Right lobe of liver (tissue), 6 donors: ENCODE data around the gene KRT40. TPM values are rescaled to one million over a fixed set of nuclear protein-coding genes. Genes with fewer than 3 reads are reported as not detected.

Experiments
- ATAC-seq, 4 donors: fragments of 200-7000 bp; cut with Tn5 transposase; one replicate each; pipeline ENCODE4 v1.9.1; 2020; ENCODE audit warnings: mild to moderate bottlenecking in 4 of 4, moderate library complexity in 4 of 4
- DNase-seq, 3 donors: peaks; one replicate each; pipeline ENCODE4 v3.0.0-alpha.2; 2020
- H3K27ac ChIP-seq, 3 donors: fragments of 200-600 bp; one replicate each; pipeline ENCODE4 v1.8.0; 2022
- H3K27me3 ChIP-seq, 2 donors: fragments of 200-600 bp; one replicate each; pipeline ENCODE4 v1.8.0; 2022
- H3K36me3 ChIP-seq, 4 donors: fragments of 200-600 bp; sonication (generic) in 1 of 4; one replicate each; pipeline versions ENCODE4 v1.5.1 to v1.8.0; 2017 to 2022; ENCODE audit warnings: control low read depth in 1 of 4
- H3K4me1 ChIP-seq, 4 donors: fragments of 200-600 bp; sonication (generic) in 1 of 4; one replicate each; pipeline versions ENCODE4 v1.5.1 to v1.8.0; 2017 to 2022; ENCODE audit warnings: control low read depth in 1 of 4
- H3K4me3 ChIP-seq, 3 donors: fragments of 200-600 bp; one replicate each; pipeline ENCODE4 v1.8.0; 2022
- H3K9me3 ChIP-seq, 4 donors: fragments of 200-600 bp; sonication (generic) in 1 of 4; one replicate each; pipeline versions ENCODE4 v1.5.1 to v1.8.0; 2017 to 2022; ENCODE audit warnings: control low read depth in 1 of 4
- POLR2A ChIP-seq: fragments of 450-650 bp; IDR thresholded peaks from one replicate; pipeline ENCODE4 v1.6.1; 2017; ENCODE audit warnings: antibody characterized with exemption, mild to moderate bottlenecking
- WGBS: methylation state at CpG from one replicate; pipeline ENCODE4 v1.1.6; 2018; ENCODE audit warnings: low coverage, low lambda C conversion rate; ENCODE audit not compliant: insufficient coverage; ENCODE audit errors: missing lambda C conversion rate; 5-methylcytosine and 5-hydroxymethylcytosine counted together
- intact Hi-C, 2 donors: fragments of 100-400 bp; cut with DNase I; formaldehyde crosslinking; loops; one replicate each; pipeline versions ENCODE4 v1.11.2 to v1.14.1; 2022
- small RNA-seq, 2 experiments: library from RNA; depleted of rRNA; stranded (forward); fragments of <200 nt; gene quantifications; one replicate each; pipeline ENCODE3, GENCODE V24; 2016
- total RNA-seq, 6 experiments: library from RNA; depleted of rRNA in 2 of 6; stranded (reverse); fragments of >200 nt in 2 of 6; fragmentation: NEBNext Ultra II Directional in 3 of 6; extraction: Animal tissue kit (Norgen Biotek cat#: 25700) in 3 of 6; gene quantifications; one replicate each; pipeline versions ENCODE4 v1.1.0 to v1.2.4, GENCODE V29; 2016 to 2023
- TF ChIP-seq, protein P1 (sequence below), 4 donors: fragments of 200-600 bp in 3 of 4; fragments of 450-650 bp in 1 of 4; IDR thresholded peaks; one replicate each; pipeline versions ENCODE4 v1.5.1 to v1.8.0; 2016 to 2022; ENCODE audit warnings: antibody characterized with exemption in 4 of 4, mild to moderate bottlenecking in 2 of 4
- donor health status: DM: no; HTN: yes; CAD: no.
- donor health status: DM: no; HTN: no; CAD: no.
- donor health status: DM: no; HTN: no; CAD: no.
- donor health status: DM: no; HTN: yes; CAD: no.
- donor health status: DM: no; HTN: yes; CAD: no.

The KRT40 gene
- total RNA-seq, 6 experiments from 2014 or later, result not detected

DNA sequence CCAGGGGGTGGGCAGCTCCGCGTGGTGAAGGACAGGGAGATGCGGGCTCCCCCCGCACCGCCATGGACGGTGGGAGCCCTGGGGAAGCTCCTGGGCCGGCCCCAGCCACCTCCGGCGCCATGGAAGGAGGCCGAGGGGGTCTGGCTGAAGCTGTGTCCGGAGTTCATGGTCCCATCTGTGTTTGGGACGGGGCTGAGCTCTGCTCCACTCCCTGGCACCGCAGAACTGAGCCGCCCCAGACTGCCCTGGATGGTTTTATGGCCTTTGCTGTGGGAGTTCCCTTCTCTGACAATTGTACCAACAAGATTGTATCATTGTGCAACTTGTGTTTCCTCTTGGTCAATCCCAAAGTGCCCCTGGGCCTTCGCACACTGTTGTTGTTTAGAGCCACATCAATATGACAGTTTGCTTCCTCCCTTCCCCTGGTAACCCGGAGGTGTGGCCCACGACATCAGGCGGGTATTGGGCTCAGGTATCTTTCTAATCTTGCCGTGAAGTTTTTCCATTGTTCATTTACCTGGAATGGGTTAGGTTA is 47.6 kb downstream of the KRT40 start:
- no peak for DNase-seq
- intact Hi-C loops, result no loop called here
- Histone ChIP-seq H3K9me3 (no peaks in the 10 kb centered on the region), H3K4me3 (no peak overlapping the region), H3K27me3 (peaks cover 0 to 4% of the 10 kb centered on the region in 2 donors), H3K27ac (no peak overlapping the region), H3K4me1 (no peaks in the 10 kb centered on the region), H3K36me3 (no peaks in the 10 kb centered on the region)
- peak in 2 of 4 donors; percentile 26 to 29 for ATAC-seq
- WGBS, result 64% methylated on average over 5 of the region's 19 CpGs
- TF ChIP-seq, protein P1, sequence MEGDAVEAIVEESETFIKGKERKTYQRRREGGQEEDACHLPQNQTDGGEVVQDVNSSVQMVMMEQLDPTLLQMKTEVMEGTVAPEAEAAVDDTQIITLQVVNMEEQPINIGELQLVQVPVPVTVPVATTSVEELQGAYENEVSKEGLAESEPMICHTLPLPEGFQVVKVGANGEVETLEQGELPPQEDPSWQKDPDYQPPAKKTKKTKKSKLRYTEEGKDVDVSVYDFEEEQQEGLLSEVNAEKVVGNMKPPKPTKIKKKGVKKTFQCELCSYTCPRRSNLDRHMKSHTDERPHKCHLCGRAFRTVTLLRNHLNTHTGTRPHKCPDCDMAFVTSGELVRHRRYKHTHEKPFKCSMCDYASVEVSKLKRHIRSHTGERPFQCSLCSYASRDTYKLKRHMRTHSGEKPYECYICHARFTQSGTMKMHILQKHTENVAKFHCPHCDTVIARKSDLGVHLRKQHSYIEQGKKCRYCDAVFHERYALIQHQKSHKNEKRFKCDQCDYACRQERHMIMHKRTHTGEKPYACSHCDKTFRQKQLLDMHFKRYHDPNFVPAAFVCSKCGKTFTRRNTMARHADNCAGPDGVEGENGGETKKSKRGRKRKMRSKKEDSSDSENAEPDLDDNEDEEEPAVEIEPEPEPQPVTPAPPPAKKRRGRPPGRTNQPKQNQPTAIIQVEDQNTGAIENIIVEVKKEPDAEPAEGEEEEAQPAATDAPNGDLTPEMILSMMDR (IDR thresholded peaks at IDR 0.05), result no peak
- TF ChIP-seq POLR2A, result no peak

DNA sequence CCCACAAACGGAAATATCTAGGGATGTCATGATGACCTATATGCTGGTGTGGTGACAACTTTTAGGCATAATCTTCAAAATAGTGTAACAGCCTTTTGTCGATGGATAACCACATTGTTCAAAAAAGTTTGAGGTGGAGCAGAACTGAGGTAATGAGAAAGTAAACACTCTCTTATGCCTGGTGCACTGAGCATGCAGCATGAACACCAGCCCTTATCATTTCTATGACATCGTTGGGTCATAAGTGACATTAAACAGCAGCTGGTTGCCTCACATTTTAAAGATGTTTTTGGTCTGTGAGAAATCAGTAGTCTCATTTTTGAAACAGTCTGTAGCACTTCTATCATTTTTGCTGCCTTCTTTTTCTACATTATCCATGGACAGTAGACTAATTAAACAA is 48.5 kb downstream of the KRT40 start:
- Histone ChIP-seq H3K27me3 (peaks cover 0 to 4% of the 10 kb centered on the region in 2 donors), H3K4me1 (no peaks in the 10 kb centered on the region), H3K9me3 (no peaks in the 10 kb centered on the region), H3K36me3 (no peaks in the 10 kb centered on the region), H3K27ac (no peak overlapping the region), H3K4me3 (no peak overlapping the region)
- WGBS, result 49% methylated on average over 3 of the region's 3 CpGs
- no peak for ATAC-seq
- TF ChIP-seq, protein P1 (IDR thresholded peaks at IDR 0.05), result no peak
- TF ChIP-seq POLR2A, result no peak
- no peak for DNase-seq
- intact Hi-C loops, result no loop called here

DNA sequence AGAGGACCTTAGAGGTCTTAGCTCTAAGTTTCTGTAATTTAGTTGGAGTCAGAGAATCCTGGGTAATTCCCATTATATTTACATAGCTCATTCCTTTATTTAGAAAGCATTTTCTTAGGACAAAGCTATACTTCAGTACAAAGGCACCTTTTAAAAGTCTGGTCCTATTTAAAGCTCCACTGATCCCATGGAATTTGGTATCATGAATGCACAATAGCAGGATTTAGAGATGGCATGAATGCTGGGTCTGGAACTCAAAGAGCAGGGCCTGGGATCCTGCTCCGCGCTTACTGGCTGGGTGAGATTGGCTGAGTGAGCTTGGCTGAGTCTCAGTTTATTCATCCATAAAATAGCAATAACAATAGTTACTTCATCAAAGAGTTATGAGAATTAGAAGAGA is 51.5 kb downstream of the KRT40 start:
- WGBS, result 100% methylated on average over 1 of the region's 2 CpGs
- H3K4me1 ChIP-seq, result no peaks in the 10 kb centered on the region

DNA sequence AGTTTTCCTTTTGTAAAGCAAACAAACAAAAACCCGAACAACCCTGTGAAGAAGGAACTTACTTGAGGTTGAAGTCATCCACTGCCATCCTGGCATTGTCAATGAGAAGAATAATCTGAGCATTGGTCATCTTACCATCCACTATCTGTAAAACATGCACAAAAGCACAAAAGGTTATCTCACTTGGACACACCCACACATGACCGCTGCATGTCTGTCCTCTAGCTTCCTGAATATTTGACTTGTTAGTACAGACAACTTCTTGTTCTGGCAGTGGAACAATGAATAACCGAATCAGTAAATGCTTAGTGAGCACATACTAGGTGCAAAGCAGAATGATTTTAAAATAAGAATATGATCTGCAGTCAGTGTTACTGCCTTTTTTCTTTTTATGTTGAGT is 52.8 kb downstream of the KRT40 start:
- Histone ChIP-seq H3K27ac (no peak overlapping the region), H3K4me3 (no peak overlapping the region), H3K9me3 (no peaks in the 10 kb centered on the region), H3K27me3 (peaks cover 0 to 4% of the 10 kb centered on the region in 2 donors), H3K4me1 (no peaks in the 10 kb centered on the region), H3K36me3 (no peaks in the 10 kb centered on the region)
- intact Hi-C loops, result no loop called here
- DNase-seq (no peak), ATAC-seq (no peak)
- 40% methylated on average over 3 of the region's 3 CpGs for WGBS
- TF ChIP-seq, protein P1 (IDR thresholded peaks at IDR 0.05), result no peak
- TF ChIP-seq POLR2A, result no peak

More for the DNA sequence above, 51.5 kb downstream of the KRT40 start:
- H3K4me3 ChIP-seq, result no peak overlapping the region
- intact Hi-C loops, result no loop called here
- TF ChIP-seq, protein P1 (IDR thresholded peaks at IDR 0.05), result no peak
- no peak for TF ChIP-seq POLR2A
- no peaks in the 10 kb centered on the region for H3K9me3 ChIP-seq
- DNase-seq (no peak), ATAC-seq (no peak)
- peaks cover 0 to 4% of the 10 kb centered on the region in 2 donors for H3K27me3 ChIP-seq
- H3K36me3 ChIP-seq, result no peaks in the 10 kb centered on the region
- no peak overlapping the region for H3K27ac ChIP-seq

Small RNA genes within 50 kb of the gene (small RNA-seq; reads per million reads assigned to genes)
- 0 reads per million in 2 experiments for gene KRTAP3-4P

Other genes starting within 250 kb of the KRT40 start
- gene KRT25, start 229.0 kb downstream of the KRT40 start, total RNA-seq, result not detected
- gene KRT26, start 212.1 kb downstream of the KRT40 start, total RNA-seq, result not detected
- gene KRT27, start 201.8 kb downstream of the KRT40 start, total RNA-seq, result not detected
- not detected for gene KRT28, start 184.4 kb downstream of the KRT40 start, total RNA-seq
- gene KRT10, start 161.7 kb downstream of the KRT40 start, total RNA-seq, result 10 to 100 TPM; 11.4 to 20.4 (median 17.4) TPM
- gene KRT12, start 117.1 kb downstream of the KRT40 start, total RNA-seq, result not detected
- not detected for gene KRT20, start 99.1 kb downstream of the KRT40 start, total RNA-seq
- 10 to 100 TPM in 2 of 6 experiments, 1 to 10 TPM in 1, under 1 TPM in 1, not detected in 2; 0.49 to 17.6 (median 10.0) TPM for gene KRT23, start 46.7 kb downstream of the KRT40 start, total RNA-seq
- gene KRT39, start 17.4 kb downstream of the KRT40 start, total RNA-seq, result not detected
- gene KRTAP3-3, start 9.8 kb upstream of the KRT40 start, total RNA-seq, result not detected
- gene KRTAP3-2, start 15.6 kb upstream of the KRT40 start, total RNA-seq, result not detected
- not detected for gene KRTAP3-1, start 24.8 kb upstream of the KRT40 start, total RNA-seq
- not detected for gene KRTAP1-5, start 42.9 kb upstream of the KRT40 start, total RNA-seq
- gene KRTAP1-4, start 45.9 kb upstream of the KRT40 start, total RNA-seq, result not detected
- not detected for gene KRTAP1-3, start 50.5 kb upstream of the KRT40 start, total RNA-seq
- not detected for gene KRTAP1-1, start 57.1 kb upstream of the KRT40 start, total RNA-seq
- gene KRTAP2-1, start 63.0 kb upstream of the KRT40 start, total RNA-seq, result not detected
- not detected for gene KRTAP2-2, start 70.9 kb upstream of the KRT40 start, total RNA-seq
- not detected for gene KRTAP2-3, start 75.8 kb upstream of the KRT40 start, total RNA-seq
- not detected for gene KRTAP2-4, start 81.6 kb upstream of the KRT40 start, total RNA-seq
- gene KRTAP4-7, start 99.8 kb upstream of the KRT40 start, total RNA-seq, result not detected
- gene KRTAP4-8, start 113.8 kb upstream of the KRT40 start, total RNA-seq, result not detected
- gene KRTAP4-16, start 117.9 kb upstream of the KRT40 start, total RNA-seq, result not detected
- not detected for gene KRTAP4-9, start 121.1 kb upstream of the KRT40 start, total RNA-seq
- gene KRTAP4-11, start 134.0 kb upstream of the KRT40 start, total RNA-seq, result not detected
- gene KRTAP4-12, start 139.9 kb upstream of the KRT40 start, total RNA-seq, result not detected
- not detected for gene KRTAP4-6, start 156.2 kb upstream of the KRT40 start, total RNA-seq
- gene KRTAP4-5, start 165.5 kb upstream of the KRT40 start, total RNA-seq, result not detected
- not detected for gene KRTAP4-4, start 176.4 kb upstream of the KRT40 start, total RNA-seq
- gene KRTAP4-3, start 183.9 kb upstream of the KRT40 start, total RNA-seq, result not detected
- gene KRTAP4-2, start 193.9 kb upstream of the KRT40 start, total RNA-seq, result not detected
- gene KRTAP4-1, start 200.6 kb upstream of the KRT40 start, total RNA-seq, result not detected
- gene KRTAP9-1, start 205.6 kb upstream of the KRT40 start, total RNA-seq, result not detected
- gene KRTAP9-2, start 242.3 kb upstream of the KRT40 start, total RNA-seq, result not detected
- gene KRTAP9-3, start 248.1 kb upstream of the KRT40 start, total RNA-seq, result not detected